Activated CD4-positive, alpha-beta T cell treated with anti-CD3 and anti-CD28 coated beads, Interleukin-2, amount 50 U/mL, for 1 hour (primary cell): ENCODE data around the gene STKLD1.

Experiments
- DNase-seq: peaks from one replicate; pipeline ENCODE4 v3.0.0-alpha.2; 2020

The STKLD1 gene

DNA sequence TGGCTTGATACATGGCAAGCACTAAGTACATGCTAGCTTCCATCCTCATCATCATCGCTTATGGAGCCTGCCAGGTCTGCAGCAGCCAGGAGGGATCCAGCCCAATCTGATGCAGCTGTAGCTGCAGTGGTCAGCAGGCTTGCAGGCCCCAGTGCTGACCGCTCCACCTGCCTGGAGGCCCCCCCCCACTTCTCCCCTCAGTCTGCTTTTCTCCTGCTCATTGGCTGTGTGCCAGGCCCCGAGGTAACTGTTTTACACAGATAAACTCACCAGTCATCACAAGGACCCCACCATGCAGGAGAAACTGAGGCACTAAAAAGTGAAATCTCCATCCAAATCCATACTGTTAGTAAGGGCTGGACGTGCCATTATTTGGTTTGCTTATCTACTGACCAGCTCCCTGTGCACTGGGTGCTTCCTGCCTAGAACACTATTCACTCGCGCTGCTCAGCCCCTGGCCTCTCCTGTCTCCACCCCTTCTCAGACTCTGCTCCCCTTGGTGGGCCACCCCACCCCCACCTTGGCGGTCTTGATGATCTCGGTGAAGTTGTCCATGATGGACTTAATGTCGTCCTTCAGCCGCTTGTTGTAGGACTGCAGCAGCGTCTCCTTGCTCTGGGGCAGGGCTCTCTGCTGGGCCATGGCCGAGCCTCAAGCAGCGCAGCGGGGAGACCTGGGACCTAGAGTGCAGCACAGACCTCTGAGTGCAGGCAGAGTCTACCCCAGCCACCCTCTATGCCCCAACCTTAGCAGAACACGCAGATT, 30.0 kb upstream of the STKLD1 start:
- no peak for DNase-seq

DNA sequence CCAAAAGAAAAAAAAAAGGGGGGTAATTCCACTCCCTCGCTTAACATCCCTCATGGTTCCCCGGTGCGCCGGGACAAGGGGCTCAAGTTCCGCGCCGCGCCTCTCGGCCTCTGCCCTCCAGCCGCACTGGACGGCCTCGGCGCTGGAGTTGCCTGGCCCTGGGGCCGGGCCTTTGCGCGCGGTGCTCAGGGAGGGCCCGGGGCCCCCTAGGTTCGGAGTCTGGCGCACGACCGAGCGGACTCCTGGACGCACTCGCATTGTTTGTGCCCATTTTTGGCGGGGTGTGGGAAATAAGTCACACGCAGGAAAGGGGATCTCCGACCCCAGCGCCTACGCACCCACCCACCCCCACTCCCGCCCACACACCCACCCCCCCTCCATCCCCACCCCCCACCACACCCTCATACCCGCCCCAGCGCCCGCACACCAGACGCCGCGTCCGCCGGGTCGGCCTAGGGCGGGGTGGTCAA, 28.6 kb upstream of the STKLD1 start:
- peak; percentile 34 for DNase-seq

DNA sequence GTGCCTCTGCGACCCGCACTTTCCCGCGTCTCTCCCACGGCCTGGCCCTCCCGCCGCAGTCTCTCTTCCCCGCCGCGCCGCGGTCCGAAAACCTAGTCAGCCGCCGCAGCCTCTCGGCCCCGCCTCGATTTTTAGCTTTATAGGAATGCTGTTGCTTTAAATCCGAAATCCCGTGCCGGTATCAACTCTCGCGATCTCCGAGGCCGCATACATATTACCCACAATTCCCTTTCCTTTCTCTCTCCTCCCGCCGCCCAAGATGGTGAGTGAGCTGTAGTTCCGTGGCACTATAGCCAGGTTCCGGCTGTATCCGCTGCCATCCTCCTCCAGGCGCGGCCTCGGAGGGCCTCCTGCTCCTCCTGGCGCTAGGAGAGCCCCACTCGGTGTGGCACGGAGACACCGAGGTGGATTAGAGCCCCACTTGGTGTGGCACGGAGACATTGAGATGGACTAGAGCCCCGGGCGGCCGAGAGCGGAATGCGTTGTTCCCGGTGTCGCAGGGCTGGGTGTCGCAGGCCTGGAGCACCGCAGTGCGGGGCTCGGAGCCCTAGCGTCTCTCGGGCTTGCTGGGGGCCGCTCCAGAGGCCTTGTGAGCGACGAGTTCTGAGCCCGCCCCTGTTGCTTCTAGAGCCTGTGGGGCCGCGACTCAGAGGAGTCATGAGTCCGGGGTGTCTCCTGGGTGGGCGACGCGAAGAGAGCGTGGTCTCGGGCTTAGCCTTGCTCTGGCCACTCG, 28.0 kb upstream of the STKLD1 start, which contains the start of the genes MED22 and RPL7A:
Gene MED22, minus strand, starts transcription at position 147 of the 733 bp plus-strand sequence. CDS start 1,469 bp downstream, outside the sequence.
Gene RPL7A, plus strand, starts transcription at position 234 of the 733 bp plus-strand sequence. Its CDS starts 26 bp downstream, at position 260.
- DNase-seq = peak; percentile 88

DNA sequence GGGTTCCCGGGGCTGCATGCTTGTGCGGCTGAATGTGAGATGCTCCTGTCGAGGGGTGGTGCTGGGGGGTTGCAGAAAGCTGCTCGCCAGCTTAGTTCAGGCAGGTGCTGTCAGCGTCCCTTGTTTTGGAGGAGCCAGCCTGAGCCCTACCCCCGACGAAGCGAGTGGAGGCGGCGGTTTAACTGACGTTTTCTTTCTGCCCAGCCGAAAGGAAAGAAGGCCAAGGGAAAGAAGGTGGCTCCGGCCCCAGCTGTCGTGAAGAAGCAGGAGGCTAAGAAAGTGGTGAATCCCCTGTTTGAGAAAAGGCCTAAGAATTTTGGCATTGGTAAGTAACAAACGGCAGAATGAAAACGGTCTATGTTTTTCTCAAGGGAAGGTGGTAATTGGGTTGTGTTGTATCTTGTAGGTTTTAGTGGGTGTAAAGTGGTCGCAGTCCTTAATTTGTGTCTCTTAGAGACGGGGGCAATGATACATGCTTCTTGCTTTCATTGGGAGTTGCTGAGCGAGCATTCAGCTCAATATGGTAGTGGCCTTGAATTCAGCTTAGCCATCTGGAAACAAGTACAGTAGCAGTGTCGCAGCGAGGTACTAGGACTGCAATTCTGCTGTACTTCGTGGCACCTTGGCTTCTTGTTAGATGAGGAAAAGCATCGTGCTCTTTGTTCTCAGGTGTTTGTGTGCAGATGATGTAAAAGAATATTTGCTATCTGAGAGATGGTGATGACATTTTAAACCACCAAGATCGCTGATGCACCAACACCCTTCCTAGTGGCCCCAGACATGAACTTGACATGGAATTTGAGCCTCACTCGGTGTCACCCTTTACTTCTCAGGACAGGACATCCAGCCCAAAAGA, 27.2 kb upstream of the STKLD1 start:
- no peak for DNase-seq

DNA sequence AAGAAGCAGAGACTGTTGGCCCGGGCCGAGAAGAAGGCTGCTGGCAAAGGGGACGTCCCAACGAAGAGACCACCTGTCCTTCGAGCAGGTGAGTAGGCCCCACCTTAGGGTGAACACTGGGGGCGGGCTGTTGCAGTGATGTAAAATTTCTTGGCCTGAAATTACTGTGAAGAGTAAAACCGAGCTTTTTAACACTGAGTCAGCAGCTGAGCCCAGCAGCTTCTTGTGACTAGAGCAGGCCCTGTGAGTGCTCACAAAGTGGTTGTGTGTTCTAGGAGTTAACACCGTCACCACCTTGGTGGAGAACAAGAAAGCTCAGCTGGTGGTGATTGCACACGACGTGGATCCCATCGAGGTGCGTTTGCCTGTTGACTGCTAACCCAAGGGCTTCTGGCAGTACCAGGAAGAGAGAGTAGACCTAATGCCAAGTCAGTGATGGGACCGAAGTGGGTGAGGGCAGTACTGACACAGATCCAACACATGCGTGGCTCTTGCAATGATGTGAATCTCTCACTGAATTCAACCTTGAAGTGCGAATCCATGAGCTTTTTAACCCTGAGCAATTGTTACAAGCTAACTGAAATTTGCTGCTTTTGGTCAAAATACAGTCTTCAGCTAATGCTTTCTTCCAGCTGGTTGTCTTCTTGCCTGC, 26.1 kb upstream of the STKLD1 start:
- no peak for DNase-seq

DNA sequence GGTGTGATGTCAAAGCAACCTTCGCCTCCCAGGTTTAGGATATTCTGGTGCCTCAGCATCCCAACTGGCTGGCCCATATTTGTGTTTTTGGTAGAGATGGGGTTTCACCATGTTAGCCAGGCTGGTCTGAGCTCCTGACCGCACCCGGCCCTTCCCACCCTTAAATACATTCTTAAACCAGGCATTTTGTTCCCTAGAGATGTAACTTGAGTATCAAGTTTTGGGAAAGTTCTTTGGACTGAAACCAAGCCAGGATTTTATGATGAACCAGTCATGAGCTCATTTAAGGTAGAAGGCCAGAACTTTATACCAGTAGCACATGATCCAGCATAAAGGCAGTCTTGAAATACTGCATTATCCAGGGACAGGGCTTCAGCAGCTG, 24.6 kb upstream of the STKLD1 start:
- DNase-seq = no peak

DNA sequence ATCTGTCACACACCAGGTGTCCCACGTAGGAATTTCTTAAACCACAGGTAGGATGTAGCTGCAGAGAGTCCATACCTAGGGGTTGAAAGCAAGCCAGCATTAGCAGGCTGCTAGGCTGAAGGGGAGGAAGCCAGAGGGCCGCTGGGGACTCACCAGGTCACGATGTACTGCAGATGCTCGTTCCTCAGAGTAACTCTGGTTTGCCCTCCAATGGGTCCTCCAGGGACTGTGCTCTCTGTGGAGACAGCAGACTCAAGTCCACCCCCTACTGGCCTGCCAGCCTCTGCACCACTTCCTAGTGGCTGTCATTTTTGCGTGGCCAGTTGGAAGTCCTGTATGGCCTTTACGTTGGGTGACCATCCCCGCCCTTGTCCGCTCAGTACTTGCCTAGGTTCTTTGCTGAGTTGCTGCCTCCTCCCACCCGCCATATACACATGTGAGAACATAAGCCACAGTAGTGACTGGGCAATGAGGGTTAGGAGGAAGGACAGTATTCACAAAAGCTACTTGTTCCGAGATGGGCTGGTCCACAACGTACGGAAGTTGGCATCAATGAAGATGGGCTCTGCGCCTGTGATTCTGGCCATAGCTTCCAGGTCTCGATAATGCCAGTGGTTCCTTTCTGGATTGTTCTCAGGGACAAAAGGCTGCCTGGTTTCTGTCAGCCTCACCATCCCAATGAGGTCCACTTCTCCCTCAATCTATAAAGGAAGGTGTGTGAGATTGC, 24.1 kb upstream of the STKLD1 start:
- DNase-seq = no peak

DNA sequence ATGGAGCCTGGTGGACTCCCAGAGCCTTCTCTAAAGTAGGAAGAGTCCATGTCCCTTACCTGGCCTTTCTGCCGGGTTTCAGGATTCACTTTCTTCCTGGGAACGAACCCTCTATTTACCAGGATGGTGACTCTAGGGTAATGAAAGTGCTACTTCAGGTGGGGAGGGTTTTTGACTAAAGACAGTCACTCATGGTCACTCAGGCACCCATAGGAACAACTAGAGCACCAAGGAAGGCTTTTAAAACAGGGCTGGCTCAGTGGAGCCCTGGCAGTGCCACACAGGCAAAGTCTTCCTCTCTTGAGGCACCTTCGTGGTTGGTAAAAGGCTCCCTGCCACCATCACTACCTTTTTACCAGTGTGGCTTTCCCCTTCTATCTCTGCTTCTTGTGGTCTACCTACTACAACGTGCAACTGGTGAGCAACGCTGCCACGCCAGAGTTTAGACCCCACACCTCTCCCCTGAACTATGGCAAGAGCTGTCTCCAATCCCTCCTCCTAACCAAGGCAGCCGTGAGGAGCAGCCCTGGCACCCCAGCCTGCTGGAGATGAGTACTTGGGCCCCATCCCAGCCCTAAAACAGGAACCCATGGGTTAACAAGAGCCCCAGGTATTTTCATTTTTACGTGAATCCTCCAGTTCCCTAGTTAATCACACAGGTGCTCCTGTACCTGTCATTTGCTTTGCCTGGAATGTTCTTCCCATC, 23.4 kb upstream of the STKLD1 start:
- no peak for DNase-seq

DNA sequence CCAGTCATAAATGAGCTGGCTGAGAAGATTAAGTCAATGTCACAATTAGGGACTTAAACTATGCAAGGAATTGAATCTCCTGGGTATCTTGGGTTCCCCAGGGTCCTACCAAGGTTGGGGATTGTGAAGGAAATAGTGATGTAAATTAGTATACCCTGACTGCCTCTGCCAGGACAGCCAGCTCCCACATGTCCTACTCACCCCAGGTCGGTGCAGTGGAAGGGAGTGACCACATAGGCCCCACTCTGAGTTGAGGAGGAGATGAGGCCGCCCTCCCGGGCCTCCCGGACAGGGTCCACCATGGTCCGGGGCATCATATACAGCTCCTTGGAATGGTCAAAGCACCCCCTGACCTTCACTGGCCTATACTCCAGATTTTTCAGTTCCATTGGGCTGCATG, 22.6 kb upstream of the STKLD1 start:
- DNase-seq = no peak

DNA sequence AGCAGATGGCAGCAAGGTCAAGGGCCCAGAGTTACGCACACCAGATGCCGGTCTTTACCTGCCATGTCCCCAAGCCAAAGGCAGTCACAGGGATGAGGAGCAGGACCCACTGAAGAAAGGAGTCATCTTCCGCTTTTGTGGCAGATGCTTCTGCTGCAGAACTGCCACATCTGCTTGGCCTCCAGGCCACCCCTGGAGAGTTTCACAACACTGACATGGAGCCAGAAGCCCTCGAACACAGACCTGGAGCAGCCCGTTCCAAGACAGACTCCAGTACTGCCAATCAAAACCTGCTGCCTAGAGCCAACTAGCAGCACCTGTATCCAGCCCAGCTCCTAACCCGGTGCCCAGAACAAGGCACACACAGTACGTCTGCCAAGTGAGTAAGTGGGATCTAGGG, 21.4 kb upstream of the STKLD1 start:
- no peak for DNase-seq

DNA sequence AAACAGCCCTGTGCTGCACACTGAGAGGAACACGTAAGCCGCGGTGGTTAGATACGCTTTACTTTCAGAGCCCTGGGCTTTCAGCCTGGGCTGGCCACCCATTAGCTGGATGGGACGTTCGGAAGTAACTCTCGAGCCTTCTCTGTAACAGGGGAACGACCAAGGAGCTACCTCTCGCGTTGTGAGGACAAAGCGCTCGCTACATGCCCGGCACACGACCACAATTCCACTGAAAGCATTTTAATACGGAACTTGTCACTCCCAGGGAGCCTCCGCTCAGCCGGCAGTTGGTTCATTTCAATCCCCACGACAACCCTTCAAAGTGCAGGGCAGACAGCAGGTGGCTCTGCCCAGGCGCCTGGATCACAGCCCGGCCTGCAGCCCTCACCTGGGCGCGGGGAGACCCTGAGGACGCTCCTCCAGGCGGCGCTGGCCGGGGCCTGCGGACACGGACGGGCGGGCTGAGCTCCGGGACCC, 20.2 kb upstream of the STKLD1 start:
- no peak for DNase-seq

DNA sequence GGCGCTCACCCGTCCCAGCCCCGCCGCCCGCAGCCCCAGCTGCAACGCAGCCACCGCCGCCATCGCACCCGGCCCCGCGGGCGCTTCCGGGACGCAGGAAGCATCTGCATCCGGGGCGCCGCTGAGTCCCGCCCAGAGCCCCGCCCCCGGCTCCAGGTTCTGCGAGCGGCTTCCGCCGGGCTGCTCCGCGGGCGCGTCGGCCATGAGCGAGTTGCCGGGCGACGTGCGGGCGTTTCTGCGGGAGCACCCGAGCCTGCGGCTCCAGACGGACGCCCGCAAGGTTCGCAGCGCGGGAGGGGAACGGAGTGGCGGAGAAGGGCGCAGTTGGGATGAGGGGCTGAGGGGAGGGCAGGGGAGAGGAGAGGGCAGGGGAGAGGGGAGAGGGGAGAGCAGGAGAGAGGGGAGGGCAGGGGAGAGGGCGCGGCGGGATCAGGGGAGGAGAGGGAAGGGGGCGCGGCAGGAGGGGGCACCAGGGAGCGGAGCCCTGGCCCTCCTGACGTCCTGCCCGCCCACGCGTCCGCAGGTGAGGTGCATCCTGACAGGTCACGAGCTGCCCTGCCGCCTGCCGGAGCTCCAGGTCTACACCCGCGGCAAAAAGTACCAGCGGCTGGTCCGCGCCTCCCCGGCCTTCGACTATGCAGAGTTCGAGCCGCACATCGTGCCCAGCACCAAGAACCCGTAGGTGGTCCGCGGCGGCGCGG, 19.6 kb upstream of the STKLD1 start, which contains the start of the genes SURF1 and SURF2:
Gene SURF1, minus strand, starts transcription at position 97 of the 701 bp plus-strand sequence. Its CDS starts 34 bp downstream, at position 63.
Gene SURF2, plus strand, starts transcription at position 160 of the 701 bp plus-strand sequence. Its CDS starts 43 bp downstream, at position 203.
- peak; percentile 91 for DNase-seq

DNA sequence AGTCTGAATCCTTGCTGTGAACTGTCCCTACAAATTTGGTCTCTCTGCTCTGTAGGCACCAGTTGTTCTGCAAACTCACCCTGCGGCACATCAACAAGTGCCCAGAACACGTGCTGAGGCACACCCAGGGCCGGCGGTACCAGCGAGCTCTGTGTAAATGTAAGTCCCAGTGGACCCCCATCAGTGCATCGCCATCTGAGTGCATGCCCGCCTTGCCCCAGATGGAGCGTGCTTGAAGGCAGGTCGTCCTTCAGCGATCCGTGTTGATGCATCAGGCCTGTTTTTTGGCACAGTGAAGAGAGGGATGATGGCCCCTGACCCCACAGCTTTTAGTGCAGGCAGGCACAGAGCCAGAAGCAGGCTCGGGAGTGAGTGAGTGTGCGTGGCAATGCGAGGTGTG, 18.5 kb upstream of the STKLD1 start:
- DNase-seq = no peak

DNA sequence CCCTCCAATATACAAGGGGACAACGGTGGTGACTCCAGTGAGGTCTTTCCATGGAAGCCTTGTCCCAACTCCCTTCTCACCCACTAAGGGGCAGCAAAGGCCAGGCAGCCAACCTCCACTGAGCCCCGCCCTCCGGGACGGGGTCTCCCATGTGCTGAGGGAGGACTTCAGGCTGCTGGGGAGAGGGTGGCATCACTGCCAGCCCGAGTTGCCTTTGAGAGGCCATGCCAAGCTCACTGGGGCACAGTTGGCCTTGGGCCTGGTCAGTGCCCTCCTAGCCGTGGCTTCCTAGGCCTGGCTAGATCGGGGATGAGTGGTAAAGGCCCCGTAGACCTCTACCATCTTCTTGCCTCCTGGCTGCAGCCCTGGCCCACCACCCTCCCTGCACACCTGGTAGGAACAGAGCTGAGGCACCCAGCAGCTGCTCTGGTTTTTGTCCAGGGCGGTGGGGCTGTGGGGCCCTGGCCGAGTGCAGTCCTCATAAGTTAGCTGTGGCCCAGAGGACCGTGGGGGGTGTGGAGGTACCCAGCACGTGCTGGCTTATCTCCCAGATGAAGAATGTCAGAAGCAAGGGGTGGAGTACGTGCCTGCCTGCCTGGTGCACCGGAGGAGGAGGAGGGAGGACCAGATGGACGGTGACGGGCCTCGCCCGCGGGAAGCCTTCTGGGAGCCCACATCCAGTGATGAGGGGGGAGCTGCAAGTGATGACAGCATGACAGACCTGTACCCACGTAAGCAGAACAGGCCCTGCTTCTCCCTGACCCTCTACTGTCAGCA, 16.6 kb upstream of the STKLD1 start:
- DNase-seq = no peak

DNA sequence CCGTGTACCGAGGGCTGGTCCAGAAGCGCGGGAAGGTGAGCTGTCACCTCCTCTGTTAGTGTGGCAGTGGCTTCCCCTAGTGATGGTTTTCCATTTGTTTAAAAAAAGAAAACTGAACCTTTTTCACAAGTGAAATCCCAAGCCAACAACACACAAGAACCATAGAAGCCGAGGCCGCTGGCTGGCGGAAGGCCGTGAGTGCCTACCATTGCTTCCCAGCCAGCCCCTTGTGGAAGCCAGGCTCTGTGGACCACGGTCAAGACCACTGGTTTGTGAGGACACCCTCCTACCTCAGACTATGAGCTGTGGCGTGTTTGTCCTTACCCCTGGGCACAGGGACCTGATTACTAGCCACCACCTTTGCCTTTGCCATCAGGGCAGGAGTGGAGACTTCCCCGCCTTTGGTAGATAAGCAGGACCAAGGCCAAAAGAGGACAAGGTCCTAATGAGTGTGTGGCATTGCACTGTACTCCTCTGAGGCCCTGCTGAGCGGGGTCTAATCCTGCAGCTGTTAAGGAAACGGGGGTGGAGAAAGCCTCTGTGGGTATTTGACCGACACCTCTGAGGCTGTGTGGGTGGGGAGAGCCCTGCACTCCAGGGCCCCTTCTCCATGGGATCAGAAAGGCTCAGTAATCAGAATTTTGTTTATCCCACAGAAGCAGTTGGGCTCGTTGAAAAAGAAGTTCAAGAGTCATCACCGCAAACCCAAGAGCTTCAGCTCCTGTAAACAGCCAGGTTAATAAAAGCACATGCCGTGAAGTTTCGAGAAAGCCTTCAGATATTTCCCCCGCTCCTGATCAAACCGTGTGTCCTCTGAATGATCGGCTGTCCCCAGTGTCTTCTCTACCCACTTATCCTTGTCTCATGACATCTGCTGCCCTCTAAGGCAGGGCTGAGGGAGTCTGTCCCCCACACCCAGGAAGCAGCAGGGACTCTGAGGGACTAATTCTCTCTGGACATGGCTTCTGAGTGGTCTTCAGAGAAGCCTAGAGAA, 15.5 kb upstream of the STKLD1 start:
- DNase-seq = no peak

DNA sequence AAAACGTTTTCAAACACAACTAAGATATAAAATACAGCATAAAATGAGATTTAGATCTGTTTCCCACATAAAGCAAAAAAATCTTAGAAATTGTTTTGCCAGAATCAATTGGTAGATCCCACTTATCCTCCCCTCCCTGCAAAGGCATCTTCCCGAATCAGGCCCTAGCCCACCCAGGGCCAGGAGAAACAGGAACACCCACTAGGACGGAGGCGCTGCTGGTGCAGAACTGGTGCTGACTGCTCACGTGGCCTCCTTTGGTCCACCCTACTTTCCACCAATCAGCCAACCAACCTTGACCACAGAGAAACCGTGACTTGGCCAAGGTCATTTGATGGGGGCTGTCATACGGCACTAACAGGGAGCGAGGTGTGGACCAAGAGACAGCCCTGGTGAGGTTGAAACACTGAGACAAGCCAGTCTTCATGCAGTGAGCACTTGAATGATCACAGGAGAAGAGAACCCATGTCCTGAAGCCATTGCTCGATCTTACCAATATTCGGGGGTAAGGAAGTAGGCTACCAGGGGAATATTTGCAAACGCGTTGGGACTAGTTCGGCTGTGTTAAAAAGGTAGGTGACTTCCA, 14.6 kb upstream of the STKLD1 start:
- DNase-seq = no peak

DNA sequence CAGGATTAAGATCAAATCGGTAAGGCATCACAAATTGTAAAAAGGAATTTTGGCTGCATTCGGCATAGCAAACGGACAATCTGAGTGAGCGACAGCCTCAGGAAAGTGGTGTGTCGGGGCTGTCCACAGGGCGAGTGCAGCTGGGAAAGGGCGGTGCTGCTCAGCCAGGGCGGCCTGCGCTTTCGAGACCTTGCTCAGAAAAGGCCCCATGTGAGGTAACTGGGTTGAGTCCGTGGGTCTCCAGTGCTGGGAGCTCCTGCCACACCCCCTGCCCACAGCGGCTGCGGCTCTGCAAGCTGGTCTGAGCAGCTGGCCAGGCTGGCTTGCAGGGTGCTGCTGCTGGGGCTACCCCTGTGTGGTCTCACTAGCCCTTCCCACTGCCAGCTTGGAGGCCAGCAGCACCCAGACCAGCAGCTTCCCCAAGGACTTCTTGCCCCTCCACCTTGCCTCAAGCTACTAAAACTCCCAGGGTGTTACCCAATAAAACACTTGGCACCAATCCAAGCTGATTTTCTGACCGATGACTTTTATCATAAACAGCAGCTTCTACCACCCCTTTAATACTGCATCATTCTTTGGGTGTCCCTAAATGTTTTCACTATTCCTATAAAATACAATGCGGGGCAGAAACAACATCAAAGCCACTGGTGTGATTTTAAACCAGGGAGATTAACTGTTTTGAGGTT, 13.7 kb upstream of the STKLD1 start:
- no peak for DNase-seq
